GM18511 (cell line): ENCODE measurements around the gene KCNA4.
"Not testable (repeated sequence)": the region's sequence is repeated elsewhere in the genome, so short reads cannot be mapped to it uniquely, and the experiment has no call there.

Experiments used
- ATAC-seq: cut with Tn5 transposase; IDR thresholded peaks from one replicate; pipeline ENCODE4 v1.9.1; 2021; ENCODE audit warnings: mild to moderate bottlenecking, moderate library complexity; ENCODE audit not compliant: unreplicated experiment

Gene KCNA4

GRCh38 chr11:30000986-30001750 is 15.7 kb downstream of the KCNA4 start:
- no peak for ATAC-seq

- peak; percentile 77 for ATAC-seq
These were observed 20.8 kb downstream of the KCNA4 start for GRCh38 chr11:29996016-29996415.

GRCh38 chr11:29989174-29989970 is 27.5 kb downstream of the KCNA4 start:
- no peak for ATAC-seq

GRCh38 chr11:29985248-29985647 is 31.6 kb downstream of the KCNA4 start:
- no peak for ATAC-seq

GRCh38 chr11:29984544-29984943 is 32.3 kb downstream of the KCNA4 start:
- no peak for ATAC-seq

DNA sequence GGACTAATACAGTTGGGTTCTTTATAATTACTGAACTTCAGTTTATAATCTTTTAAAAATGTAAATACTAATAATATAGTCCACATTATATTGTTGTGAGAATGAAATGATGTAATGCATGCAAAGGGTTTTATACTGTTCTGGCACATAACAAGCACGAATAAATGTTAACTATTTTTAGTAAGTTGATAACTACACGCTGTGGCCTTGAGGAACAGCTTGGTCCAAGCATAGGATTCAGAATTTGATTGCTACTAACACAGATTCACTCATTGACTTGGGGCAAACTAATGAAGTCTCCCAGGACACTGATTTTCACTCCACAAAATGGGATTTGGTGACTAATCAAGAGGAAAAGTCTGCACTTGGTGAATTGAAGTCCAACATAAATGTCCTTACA is 38.3 kb downstream of the KCNA4 start:
- no peak for ATAC-seq

GRCh38 chr11:29975580-29975979 is 41.2 kb downstream of the KCNA4 start:
- not testable (repeated sequence) for ATAC-seq

DNA sequence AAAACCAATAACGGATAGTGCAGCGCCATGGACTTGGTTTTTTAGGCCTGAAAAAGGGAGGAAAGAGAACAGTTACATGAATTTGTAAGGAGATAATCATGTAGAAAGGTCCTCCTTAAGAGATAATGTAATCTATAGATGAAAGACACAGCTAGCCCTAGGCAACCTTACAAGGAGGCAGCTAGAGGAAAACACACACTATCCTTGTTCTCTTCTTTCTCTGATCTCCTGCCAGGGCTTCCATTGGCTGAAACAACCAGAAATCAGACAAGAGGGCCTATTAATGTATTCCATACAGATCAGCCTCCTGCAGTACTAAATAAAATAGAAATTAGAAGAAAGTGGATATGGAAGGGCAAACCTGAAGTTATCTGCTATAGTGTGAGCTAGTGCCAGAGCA is 53.0 kb downstream of the KCNA4 start:
- ATAC-seq, result no peak

- ATAC-seq, result no peak
These were observed 53.8 kb downstream of the KCNA4 start for GRCh38 chr11:29963036-29963435.

DNA sequence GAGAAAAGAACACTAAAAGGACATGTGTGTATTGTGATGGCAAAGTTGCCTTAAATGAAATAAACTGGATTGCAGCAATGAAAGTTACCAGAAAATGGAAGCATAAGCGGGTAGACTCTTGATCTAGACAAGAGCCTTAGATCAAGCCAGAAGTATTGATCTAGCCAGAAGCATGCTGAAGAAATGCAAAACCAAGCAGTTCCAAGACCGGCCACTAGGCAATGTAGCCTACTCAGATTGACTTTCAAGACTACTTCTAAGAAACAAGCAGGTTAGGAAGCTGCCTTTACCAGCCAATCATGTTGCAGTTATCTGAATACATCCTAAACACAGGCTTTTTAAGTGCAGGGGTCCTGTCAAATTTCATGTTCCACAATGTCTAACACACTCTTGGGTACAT is 54.6 kb downstream of the KCNA4 start:
- no peak for ATAC-seq
